MM.1S (cell line): ENCODE measurements around the gene ADAMTS12.

Source experiments
- CTCF ChIP-seq: fragments of 300-600 bp; sonication (generic); IDR thresholded peaks from 2 replicates; pipeline ENCODE4 v1.5.1; 2016; ENCODE audit warnings: antibody characterized with exemption, low read length, mixed read lengths
- EZH2 ChIP-seq: fragments of 300-600 bp; sonication (generic); optimal IDR thresholded peaks from 2 replicates; pipeline ENCODE3; 2017; ENCODE audit warnings: low read depth, mild to moderate bottlenecking, antibody characterized with exemption, low read length, mixed read lengths
- EZH2phosphoT487 ChIP-seq: fragments of 300-600 bp; sonication (generic); IDR thresholded peaks from 2 replicates; pipeline ENCODE4 v1.6.1; 2018; ENCODE audit warnings: antibody characterized with exemption, low read length

- TF ChIP-seq CTCF (no peak), EZH2phosphoT487 (no peak), EZH2 (no peak)
These were observed 240.9 kb downstream of the ADAMTS12 start for GRCh38 chr5:33650911-33651310.
